HFFc6 (cell line): ENCODE results near the gene RNF130. TPM values are rescaled to one million over a fixed set of nuclear protein-coding genes. Genes with fewer than 3 reads are reported as not detected.

Experiments
- DNase-seq: peaks from one replicate; pipeline ENCODE4 v3.0.0-alpha.2; 2018
- H3K27ac Mint-ChIP-seq: 2 replicates; pipeline ENCODE4 v1.8.0; 2020; ENCODE audit warnings: mild to moderate bottlenecking, mixed read lengths
- H3K27me3 Mint-ChIP-seq: 2 replicates; pipeline ENCODE4 v1.8.0; 2021; ENCODE audit warnings: mild to moderate bottlenecking, moderate library complexity, mixed read lengths; ENCODE audit not compliant: insufficient read depth
- H3K36me3 Mint-ChIP-seq: 2 replicates; pipeline ENCODE4 v1.8.0; 2021; ENCODE audit warnings: low read depth, mixed read lengths
- H3K4me1 Mint-ChIP-seq: 2 replicates; pipeline ENCODE4 v1.8.0; 2020; ENCODE audit warnings: low read depth, mixed read lengths
- H3K4me3 Mint-ChIP-seq: 2 replicates; pipeline ENCODE4 v1.8.0; 2020; ENCODE audit warnings: mild to moderate bottlenecking, moderate library complexity, mixed read lengths
- H3K9me3 Mint-ChIP-seq: 2 replicates; pipeline ENCODE4 v1.8.0; 2020; ENCODE audit warnings: mild to moderate bottlenecking, mixed read lengths
- total RNA-seq, 6 experiments: library from RNA; stranded (reverse); fragmentation: NEBNext Ultra II Directional; extraction: Animal tissue kit (Norgen Biotek cat#: 25700); gene quantifications; 2 replicates in 1 of 6; 3 replicates in 5 of 6; pipeline ENCODE4 v1.2.3, GENCODE V29; 2021
- TF ChIP-seq, protein P1 (sequence below): fragments of 200-600 bp; sonication (generic); IDR thresholded peaks from 2 replicates; pipeline ENCODE4 v1.5.0; 2021; ENCODE audit warnings: antibody characterized with exemption, mild to moderate bottlenecking

The RNF130 gene
- total RNA-seq, 6 experiments from 2014 or later, result 0.37 to 7.5 (median 0.93) TPM

DNA sequence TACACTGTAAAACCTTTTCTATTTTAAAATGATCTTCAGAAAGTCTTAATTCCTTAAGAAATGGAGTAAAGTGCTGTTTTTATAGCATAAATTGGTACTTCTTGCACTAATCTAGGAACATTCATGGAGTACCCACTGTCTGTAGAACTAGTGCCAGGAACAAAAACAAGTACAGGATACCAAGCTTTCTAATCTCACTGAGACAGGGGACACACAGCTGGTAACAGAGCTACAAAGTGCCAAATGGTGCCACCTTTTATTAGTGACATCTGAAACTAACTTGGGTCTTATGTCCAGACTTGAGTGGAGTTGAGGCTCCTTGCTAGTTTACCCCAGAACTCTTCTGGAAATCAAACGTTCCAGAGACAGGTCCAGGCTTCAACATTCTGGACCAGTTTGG is 57.9 kb downstream of the RNF130 start:
- no peaks in the 10 kb centered on the region for H3K36me3 Mint-ChIP-seq
- H3K4me1 Mint-ChIP-seq, result no peaks in the 10 kb centered on the region
- H3K27ac Mint-ChIP-seq, result no peak overlapping the region
- H3K27me3 Mint-ChIP-seq, result peaks cover 3% of the 10 kb centered on the region
- DNase-seq, result no peak
- H3K9me3 Mint-ChIP-seq, result peaks cover 5% of the 10 kb centered on the region
- H3K4me3 Mint-ChIP-seq, result no peak overlapping the region
- TF ChIP-seq, protein P1, sequence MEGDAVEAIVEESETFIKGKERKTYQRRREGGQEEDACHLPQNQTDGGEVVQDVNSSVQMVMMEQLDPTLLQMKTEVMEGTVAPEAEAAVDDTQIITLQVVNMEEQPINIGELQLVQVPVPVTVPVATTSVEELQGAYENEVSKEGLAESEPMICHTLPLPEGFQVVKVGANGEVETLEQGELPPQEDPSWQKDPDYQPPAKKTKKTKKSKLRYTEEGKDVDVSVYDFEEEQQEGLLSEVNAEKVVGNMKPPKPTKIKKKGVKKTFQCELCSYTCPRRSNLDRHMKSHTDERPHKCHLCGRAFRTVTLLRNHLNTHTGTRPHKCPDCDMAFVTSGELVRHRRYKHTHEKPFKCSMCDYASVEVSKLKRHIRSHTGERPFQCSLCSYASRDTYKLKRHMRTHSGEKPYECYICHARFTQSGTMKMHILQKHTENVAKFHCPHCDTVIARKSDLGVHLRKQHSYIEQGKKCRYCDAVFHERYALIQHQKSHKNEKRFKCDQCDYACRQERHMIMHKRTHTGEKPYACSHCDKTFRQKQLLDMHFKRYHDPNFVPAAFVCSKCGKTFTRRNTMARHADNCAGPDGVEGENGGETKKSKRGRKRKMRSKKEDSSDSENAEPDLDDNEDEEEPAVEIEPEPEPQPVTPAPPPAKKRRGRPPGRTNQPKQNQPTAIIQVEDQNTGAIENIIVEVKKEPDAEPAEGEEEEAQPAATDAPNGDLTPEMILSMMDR, result no peak

- no peak for DNase-seq
- Mint-ChIP-seq H3K4me1 (no peaks in the 10 kb centered on the region), H3K27ac (no peak overlapping the region), H3K27me3 (no peaks in the 10 kb centered on the region; the same call in none of the 2 replicates), H3K4me3 (no peak overlapping the region), H3K9me3 (peaks cover 10% of the 10 kb centered on the region), H3K36me3 (no peaks in the 10 kb centered on the region)
- TF ChIP-seq, protein P1, result no peak
Measured at GRCh38 chr5:180012316-180012715, 59.2 kb downstream of the RNF130 start.

GRCh38 chr5:180010636-180011035 is 60.9 kb downstream of the RNF130 start:
- Mint-ChIP-seq H3K36me3 (no peaks in the 10 kb centered on the region), H3K27ac (no peak overlapping the region), H3K4me3 (no peak overlapping the region), H3K9me3 (peaks cover 10% of the 10 kb centered on the region), H3K27me3 (no peaks in the 10 kb centered on the region; the same call in none of the 2 replicates), H3K4me1 (no peaks in the 10 kb centered on the region)
- TF ChIP-seq, protein P1, result no peak
- DNase-seq, result no peak

GRCh38 chr5:180009581-180009980 is 62.0 kb downstream of the RNF130 start:
- H3K27me3 Mint-ChIP-seq, result no peaks in the 10 kb centered on the region; the same call in none of the 2 replicates
- peaks cover 10% of the 10 kb centered on the region for H3K9me3 Mint-ChIP-seq
- TF ChIP-seq, protein P1, result no peak
- no peaks in the 10 kb centered on the region for H3K4me1 Mint-ChIP-seq
- H3K27ac Mint-ChIP-seq, result no peak overlapping the region
- no peaks in the 10 kb centered on the region for H3K36me3 Mint-ChIP-seq
- no peak overlapping the region for H3K4me3 Mint-ChIP-seq
- DNase-seq, result no peak

- TF ChIP-seq, protein P1, result no peak
- H3K27ac Mint-ChIP-seq, result no peak overlapping the region
- H3K4me3 Mint-ChIP-seq, result no peak overlapping the region
- no peak for DNase-seq
- H3K4me1 Mint-ChIP-seq, result no peaks in the 10 kb centered on the region
- no peaks in the 10 kb centered on the region for H3K36me3 Mint-ChIP-seq
- no peaks in the 10 kb centered on the region; the same call in none of the 2 replicates for H3K27me3 Mint-ChIP-seq
- peaks cover 10% of the 10 kb centered on the region for H3K9me3 Mint-ChIP-seq
Measured at GRCh38 chr5:180008433-180008832, 63.1 kb downstream of the RNF130 start.

GRCh38 chr5:180007582-180007981 is 64.0 kb downstream of the RNF130 start:
- Mint-ChIP-seq H3K36me3 (no peaks in the 10 kb centered on the region), H3K27ac (no peak overlapping the region), H3K4me3 (no peak overlapping the region), H3K27me3 (no peaks in the 10 kb centered on the region; the same call in none of the 2 replicates), H3K9me3 (peaks cover 10% of the 10 kb centered on the region), H3K4me1 (no peaks in the 10 kb centered on the region)
- TF ChIP-seq, protein P1, result no peak
- no peak for DNase-seq
